Hematopoietic multipotent progenitor cell treated with erythropoietin and hydrocortisone succinate and interleukin-3 and kit ligand, for 6 days (in vitro differentiated cells): ENCODE data around the gene CAMKK2.
"Not testable (repeated sequence)": the region's sequence is repeated elsewhere in the genome, so short reads cannot be mapped to it uniquely, and the experiment has no call there.

ENCODE experiments used
- DNase-seq: peaks from one replicate; pipeline ENCODE4 v3.0.0-alpha.2; 2015

The CAMKK2 gene

DNA sequence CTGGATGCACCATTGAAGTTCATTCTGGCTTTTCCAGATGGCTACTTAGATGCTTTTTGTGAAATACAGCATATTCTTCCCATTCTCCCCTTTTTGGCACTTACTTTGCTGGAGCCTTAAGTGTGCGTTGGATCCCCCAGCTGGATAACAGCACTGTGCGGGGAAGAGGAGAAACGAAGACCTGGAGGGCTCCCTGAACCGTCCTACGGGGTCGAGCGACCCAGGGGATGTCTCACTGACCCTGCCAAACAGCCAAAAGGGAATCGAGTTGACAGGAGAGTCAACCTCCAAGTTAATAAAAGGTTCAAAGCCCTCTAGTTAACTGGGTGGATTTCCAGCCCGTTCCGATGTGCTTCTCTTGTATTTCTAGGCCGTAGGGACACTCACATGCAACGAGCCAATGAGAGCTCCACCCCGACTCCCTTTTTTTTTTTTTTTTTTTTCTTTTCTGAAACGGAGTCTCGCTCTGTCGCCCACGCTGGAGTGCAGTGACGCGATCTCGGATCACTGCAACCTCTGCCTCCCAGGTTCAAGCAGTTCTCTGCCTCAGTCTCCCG is 1.0 kb upstream of the CAMKK2 start:
- peak; percentile 78 for DNase-seq

DNA sequence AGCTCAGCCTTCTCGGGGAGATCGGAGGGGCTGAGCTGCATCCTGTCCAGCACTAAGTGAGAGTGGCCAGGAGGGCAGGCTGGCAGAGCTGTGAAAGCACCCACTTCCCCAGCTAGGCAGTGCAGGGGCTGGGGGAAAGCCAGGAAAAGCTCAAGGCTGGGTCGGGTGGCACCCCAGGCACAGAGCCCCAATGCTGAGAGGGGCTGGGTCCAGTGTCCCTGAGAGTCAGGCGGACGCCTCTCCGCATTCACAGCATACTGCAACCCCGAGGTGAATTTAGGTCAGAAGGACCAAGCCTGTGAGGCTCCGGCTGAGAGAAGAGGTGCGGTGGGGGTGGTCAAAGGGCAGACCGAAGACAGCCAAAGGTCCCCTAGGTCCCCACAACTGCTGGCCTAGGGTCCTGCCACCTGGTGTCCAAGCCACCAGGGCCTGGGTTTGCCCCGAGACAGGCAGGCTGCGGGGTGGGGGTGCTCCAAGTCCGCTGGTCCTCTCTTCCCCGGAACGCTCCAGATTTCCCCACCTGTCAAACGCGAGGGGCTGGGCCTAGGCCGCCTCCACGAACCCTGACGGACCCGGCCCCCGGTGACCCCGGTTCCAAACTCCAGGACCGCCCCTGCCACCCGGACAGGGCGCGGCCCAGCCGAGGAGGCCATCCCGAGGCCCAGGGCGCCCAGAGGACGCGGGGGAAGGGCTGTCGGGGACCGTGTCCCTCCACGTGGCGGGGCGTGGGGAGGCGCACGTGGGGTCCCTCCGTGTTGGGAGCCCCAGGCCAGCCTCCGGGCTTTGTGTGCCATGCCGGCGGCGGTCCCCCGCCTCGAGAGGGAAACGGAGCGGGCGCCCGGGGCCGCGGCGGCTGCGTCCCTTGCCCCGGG is 527 bp downstream of the CAMKK2 start:
- DNase-seq: peak; percentile 57

DNA sequence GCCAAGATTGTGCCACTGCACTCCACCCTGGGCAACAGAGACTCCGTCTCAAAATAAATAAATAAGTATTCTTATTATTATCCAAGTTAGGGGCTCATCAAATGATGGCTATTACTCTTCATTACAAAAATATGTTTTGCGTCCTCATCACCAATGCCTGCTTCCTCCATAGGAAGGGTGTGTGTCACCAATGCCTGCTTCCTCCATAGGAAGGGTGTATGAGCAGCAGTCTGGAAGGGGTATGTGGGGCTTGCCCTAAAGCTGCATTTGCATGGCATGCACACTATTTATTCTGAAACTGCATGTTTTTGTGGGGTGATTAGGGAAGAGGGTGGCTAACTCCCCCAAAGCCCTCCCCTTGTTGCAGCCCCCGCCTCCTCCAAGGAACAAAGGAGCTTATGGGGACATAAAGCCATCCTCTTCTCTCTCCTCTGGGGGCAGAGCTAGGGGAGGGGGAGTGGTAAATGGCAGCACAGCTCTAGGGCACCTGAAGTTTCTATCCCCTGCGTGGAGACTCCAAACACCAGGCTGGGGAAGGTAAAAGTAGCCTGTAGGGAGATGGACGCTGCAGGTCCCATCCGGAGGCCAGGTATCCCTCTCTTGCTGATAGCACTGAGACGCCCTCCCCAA is 1.3 kb downstream of the CAMKK2 start:
- DNase-seq: peak; percentile 35

DNA sequence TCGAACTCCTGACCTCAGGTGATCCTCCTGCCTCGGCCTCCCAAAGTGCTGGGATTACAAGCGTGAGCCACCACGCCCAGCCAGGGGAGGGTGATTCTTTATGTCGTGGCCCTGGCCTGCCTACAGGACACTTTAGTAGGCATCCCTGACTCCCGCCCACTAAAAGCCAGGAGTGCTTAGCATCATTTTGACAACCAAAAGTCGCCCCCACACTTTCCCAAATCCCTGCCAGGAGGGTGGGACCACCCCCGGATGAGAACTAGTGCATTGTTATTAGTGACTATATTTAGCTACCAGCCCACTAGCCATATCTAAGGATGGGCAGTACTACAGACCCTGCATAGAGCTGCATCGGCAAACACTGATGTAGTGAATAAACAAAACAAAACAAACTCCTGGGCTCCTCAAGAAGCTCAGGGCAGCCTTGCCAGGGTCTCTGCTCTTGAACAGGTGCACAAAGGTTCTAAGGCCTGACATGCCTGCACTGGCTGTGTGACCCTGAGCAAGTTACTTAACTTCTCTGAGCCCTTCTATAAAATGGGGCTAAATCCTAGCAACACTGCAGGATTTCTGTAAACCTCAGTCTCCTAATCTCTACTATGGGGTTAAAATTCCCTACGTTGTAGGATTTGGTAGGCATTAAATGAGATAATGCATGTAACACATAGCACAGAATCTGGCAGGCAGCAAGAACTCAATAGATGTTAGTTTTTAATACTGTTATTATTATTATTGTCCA is 2.2 kb downstream of the CAMKK2 start:
- DNase-seq: no peak

DNA sequence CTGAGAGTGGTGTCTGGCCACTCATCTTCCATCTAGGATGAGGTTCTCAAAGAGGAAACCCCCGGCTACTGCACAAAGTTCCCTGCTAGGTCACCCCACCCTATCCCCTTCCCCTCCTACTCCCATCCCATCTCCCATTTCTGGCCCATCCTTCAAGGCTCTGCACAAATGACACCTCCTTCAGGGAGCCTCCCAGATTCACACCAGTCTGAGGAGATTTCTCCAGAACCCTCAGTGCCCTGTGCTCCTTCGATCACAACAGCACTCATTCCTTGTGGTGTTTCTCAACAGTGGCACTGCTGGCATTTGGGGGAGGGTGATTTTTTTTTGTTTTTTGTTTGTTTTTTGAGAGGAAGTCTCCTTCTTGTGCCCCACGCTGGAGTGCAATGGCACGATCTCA is 2.9 kb downstream of the CAMKK2 start:
- DNase-seq: no peak

DNA sequence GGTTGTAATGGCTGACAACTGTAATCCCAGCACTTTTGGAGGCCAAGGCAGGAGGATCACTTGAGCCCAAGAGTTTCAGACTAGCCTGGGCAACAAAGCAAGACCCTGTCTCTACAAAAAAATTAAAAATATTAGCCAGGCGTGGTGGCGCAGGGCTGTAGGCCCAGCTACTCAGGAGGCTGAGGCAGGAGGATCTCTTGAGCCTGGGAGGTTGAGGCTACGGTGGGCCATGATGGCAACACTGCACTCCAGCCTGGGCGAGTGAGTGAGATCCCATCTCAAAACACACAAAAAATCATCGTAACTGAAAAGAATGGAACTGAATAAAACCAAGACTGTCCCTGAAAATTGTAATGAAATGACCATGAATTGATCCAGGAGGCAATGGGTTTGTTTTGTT is 6.1 kb downstream of the CAMKK2 start:
- no peak for DNase-seq

DNA sequence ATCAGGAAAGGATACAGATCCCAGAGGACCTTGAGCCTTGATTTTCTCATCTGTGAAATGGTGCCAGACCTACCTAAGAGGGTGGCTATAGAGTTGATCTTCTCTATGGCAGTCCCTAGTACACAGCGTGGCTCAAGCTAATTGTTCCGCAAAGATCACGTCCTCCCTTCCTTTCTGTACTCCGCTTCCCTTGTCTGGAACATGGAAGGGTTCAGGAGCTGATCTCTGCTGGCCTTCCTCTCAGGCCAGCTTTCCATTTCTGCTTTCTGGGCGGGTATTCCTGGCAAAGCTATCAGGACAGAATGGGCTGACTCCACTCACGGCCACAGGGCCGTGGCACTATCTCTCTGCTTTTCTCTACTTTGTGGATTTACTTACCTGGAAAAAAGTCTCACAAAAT is 6.5 kb downstream of the CAMKK2 start:
- no peak for DNase-seq

DNA sequence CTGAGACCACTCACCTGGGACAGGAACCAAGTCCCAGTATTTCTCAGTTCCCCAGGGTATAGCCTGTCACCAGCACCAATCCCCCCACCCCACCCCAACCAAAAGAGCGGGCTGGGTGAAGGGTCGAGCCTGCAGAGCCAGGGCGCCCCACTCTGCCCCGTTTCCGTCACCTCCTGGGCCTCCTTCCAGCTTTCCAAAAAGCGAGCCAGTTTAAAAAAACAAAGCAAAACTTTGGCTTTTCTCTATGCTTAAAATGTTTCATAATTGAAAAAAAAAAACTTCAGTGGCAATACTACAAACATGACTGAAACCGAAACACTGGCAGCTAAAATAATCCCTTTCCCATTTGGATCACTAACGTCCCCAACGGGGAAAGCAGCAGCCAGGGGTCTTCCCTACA is 7.5 kb downstream of the CAMKK2 start:
- no peak for DNase-seq

DNA sequence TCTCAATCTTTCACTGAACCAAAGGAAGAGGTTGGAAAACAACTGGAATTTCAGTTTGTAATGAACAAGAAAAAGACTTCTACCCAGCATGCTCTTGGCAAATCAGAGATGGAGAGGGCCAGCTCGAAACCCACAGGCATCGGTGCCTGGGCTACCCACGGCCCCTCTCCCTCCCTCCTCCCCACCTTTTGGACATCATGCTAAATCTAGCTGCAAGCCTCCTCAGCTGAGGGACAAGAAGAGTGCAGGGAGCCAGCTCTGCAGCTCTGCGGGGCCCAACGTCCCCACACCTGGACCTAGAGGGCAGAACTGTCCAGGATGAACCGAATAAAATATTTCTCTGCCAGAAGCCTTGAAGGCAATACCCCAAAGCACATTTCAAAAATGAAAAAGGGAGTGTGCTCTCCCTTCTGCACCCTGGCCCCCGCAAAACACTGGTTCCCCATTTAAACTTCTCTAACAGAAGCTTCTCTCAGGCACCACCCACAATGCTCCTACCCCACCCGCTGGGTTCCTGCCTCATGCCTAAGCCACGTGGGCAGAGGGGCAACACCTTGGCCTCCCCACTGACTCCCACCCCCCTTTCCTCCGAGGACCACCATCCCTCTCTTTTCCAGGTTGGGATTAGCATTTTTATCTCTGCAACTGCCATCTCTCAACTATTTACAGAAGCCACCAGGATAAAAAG is 8.2 kb downstream of the CAMKK2 start:
- peak; percentile 56 for DNase-seq

DNA sequence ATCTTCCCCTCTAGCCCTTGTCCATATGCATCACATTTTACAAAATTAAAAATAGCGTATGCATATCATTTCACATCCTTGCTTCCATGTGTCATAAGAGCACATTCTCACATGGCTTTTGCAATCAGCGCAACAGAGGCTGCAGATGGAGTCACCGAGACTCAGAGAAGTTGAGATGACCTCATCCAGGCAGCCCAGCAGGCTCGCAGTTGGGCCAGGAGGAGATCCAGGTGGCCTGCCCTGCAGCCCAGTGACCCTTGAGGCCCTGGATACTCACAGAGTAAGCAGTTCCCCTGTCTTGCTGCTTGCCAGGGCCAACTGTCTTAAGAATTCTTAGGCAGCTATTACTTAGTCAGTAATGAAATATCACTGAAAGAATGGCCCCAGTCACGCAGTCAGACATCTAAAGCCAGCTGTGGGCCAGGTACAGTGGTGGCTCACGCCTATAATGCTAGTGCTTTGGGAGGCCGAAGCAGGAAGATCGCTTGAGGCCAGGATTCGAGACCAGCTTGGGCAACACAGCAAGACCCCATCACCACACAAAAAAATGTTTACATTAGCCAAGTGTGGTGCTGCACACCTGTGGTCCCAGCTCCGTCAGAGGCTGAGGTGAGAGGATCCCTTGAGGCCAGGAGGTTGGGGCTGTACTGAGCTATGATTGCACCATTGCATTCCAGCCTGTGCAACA is 9.1 kb downstream of the CAMKK2 start:
- no peak for DNase-seq

DNA sequence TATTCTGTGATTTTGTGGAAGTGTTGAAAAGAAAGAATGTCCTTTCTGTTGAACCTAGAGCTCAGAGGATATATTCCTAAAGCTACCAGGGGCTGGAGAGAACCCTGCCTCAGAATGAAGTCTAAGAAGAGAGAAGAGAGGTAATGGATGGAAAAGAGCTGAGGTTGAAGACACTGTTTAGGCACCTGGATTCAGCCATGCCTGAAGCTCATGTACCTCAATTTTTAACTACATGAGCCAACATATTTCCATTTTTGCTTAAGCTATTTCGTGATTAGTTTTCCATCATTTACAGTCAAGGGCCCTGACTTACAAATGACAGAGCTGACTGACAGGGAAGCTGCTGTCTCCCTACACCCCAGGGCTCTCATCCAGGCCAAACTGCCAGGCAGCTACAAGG is 10.7 kb downstream of the CAMKK2 start:
- no peak for DNase-seq

DNA sequence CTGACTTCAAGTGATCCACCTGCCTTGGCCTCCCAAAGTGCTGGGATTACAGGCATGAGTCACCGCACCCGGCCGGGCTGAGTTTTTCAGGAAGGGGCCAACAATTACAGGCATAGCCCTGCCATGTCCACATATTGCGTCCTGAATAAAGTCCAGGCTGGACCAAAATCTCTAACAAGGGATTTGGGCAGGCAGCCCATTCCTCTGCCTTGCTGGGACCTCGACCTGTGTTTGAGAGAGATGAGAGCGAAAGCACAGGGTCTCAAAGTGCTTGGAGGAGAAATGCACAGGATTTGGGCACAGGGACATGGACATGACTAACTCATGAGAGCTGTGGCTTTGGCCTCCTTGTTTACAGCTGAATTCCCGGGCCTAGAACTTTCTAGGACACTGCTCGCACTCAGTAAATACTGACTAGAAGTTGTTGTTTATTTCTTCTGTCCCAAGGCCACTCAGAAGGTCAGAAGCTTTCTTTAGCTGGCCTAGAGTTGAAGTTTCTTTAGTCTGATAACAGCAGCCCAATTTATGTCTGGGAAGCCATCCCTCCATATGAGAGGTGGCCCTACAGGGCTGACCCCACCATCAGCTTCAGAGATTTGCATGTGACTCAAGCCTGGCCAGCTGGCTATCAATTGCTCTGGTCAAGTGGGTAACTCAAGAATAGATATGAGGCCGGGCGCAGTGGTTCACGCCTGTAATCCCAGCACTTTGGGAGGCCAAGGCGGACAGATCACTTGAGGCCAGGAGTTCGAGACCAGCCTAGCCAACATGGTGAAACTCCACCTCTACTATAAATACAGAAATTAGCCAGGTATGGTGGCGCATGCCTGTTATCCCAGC is 11.7 kb downstream of the CAMKK2 start:
- DNase-seq: no peak

DNA sequence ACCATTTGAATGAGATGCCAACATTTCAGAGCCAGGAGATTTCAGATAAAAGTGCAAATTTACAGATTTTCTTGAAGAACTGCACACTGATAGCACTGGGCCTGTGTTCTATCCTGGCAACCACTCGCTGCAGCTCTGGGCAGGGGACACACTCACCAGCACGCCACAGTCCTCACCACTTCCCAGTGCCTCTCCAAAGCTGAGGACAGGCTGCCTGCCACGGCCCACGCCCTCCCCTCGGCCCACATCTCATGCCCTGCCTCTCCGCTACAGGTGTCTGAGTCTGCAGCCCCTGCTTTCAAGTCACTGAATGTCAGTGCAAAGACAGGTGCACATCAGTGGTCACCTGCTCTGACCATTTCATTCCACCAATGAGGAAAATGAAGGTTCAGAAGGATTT is 12.7 kb downstream of the CAMKK2 start:
- no peak for DNase-seq

DNA sequence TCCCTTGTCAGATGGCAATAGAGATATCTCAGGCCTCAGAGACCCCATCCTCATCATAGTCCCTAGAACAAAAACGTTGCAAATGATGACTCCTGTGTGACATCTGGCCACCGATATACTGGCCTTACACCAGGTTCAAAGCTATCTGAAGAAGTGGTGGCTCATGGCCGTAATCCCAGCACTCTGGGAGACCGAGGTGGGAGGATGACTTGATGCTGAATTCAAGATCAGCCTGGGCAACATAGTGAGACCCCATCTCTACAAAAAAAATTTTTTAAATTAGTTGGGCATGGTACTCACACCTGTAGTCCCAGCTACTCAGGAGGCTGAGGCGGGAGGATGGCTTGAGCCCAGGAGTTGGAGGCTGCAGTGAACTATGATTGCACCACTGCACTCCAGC is 13.1 kb downstream of the CAMKK2 start:
- no peak for DNase-seq

DNA sequence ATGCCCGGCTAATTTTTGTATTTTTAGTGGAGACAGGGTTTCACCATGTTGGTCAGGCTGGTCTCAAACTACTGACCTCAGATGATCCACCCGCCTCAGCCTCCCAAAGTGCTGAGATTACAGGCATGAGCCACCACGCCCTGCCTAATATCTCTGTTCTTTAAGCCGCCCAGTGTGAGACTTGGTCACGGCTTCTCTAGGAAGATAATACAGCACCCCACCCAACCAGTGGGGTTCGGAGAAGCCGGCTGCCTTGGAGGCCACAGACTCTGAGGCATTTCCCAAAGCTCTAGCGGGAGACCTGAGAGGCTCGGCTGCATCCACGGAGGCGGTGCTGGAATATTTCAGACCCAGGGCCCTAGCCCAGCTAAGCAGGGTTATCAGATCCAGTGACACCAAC is 13.6 kb downstream of the CAMKK2 start:
- DNase-seq: peak; percentile 93

DNA sequence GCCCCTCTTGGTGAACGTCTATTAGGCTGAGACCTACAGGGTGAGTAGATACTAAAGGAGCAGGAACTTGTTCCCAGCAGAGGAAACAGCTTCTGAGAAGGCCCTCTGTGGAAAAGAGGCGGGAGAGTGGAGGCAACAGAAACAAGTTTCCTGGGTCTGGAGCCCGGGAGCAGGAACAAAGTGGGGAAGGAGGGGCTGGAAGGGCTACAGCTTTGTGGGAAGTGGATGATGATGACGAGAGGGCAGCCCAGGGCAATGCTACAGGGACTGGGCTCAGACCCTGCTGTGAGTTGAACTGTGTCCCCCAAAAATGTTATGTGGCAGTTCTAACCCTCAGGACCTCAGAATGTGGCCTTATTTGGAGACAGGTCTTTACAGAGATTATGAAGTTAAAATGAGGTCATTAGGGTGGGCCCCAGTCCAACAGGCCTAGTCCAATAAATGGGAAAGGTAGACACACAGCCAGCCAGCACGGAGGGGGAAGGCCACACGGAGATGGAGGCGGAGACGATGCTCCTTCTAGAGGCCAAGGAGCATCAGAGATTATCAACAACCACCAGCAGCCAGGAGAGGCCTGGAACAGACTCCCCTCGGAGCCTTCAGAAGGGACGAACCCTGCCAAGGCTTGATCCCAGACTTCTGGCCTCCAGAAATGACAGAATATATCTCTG is 14.3 kb downstream of the CAMKK2 start:
- no peak for DNase-seq

DNA sequence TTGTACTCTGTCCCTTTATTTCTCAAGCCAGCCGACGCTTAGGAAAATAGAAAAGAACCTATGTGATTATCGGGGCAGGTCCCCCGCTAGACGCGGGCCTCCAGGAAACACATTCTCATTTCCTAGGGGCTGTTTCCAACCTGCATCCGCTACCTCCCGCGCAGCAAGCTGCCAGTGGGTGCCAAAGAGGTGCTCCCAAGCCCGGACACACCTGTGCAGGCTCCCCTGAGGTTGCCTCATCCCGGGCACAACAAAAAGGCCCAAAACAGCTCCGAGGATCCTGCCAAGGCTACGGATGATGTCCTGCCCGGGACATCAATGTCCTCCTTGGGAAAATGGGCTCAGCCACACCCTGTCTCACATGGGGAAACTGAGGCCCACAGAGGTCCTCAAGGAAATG is 15.4 kb downstream of the CAMKK2 start:
- not testable (repeated sequence) for DNase-seq

DNA sequence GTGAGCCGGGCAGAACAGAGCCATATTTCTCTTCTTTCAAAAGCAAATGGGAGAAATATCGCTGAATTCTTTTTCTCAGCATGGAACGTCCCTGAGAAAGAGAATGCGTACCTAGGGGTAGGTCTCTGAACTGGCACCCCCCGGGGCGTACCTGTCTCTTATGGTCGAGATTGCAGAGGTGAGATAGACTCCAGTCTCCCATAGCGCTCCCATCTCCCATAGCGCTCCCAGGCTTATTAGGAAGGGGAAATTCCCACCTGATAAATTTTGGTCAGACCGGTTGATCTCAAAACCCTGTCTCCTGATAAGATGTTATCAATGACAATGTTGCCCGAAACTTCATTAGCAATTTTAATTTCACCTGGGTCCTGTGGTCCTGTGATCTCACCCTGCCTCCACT is 16.0 kb downstream of the CAMKK2 start:
- not testable (repeated sequence) for DNase-seq

DNA sequence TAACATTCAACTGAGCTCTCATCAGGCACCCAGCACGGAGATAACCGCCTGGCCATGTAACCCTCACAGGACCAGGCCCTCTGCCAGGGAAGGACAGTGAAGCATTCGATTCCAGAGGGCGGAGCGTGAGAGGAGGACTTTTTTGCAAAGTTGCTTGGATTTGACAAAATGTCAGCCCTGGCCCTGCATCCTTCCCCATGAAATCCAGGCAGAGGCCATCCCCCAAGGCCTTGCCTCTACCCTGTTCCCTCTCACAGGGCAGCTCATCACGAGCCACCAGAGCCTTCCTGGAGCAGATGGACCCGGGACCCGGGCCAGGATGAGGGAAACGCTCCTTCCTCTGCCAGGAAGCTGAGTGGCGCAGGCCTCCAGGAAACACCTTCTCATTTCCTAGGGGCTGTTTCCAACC is 17.0 kb downstream of the CAMKK2 start:
- DNase-seq: no peak

DNA sequence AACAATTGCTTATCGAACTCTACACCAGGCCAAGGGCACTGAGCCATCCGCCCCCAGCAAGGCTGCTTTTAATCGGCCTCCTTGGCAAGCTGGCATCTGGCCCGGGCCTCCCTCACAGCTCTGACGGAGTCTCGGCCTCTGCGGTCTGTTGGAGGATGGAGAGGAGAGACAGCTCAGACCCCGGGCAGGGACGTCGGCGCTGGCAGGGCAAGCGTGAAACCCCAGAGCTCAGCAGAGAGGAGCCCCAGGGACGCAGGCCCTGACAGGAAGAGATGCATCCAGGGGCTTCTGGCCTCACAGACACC is 17.5 kb downstream of the CAMKK2 start:
- no peak for DNase-seq
